ENCODE data around the gene MOGAT1. TPM values are rescaled to one million over a fixed set of nuclear protein-coding genes. Genes with fewer than 3 reads are reported as not detected.

The MOGAT1 gene
- total RNA-seq, 3 donors from 2014 or later (not counting 1 experiment from before 2014, with no cell fraction given), result not detected

- H3K36me3 Mint-ChIP-seq, result peaks cover 20% of the 10 kb centered on the region
- intact Hi-C loops (cut with micrococcal nuclease), result no loop called here
Measured at GRCh38 chr2:222623756-222624309, 47.6 kb upstream of the MOGAT1 start.

DNA sequence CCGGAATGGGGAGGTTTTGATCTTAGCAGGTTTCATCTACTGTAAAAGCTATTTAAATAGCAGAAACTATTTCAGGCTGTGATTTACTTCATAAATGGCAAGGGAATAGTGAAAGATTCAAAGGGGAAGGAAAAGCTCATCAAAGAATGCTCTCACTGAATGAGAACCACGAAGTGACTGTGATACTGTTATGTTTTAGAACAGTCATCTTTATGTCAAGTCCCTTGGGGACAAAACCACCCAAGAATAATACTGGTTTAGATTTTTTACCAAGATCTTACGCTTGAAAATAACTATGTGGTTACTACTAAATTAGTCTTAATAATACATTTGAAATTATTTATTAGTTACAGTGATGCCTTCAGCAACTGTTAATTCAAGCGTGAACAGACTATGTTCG, 43.7 kb upstream of the MOGAT1 start:
- Mint-ChIP-seq H3K4me3 (no peak overlapping the region), H3K27me3 (ENCODE audit: low read depth in 2 of 2) (no peaks in the 10 kb centered on the region), H3K36me3 (peaks cover 28% of the 10 kb centered on the region), H3K27ac (no peak overlapping the region), H3K4me1 (no peaks in the 10 kb centered on the region), H3K9me3 (no peaks in the 10 kb centered on the region)
- H3K9me3 ChIP-seq (ENCODE audit: control insufficient read depth, insufficient read depth, low read length), result no peaks in the 10 kb centered on the region
- H3K36me3 ChIP-seq (ENCODE audit: control insufficient read depth, insufficient read depth, low read length), result peaks cover 76% of the 10 kb centered on the region
- H3K4me3 ChIP-seq (ENCODE audit: low read length), result no peak overlapping the region
- no peaks in the 10 kb centered on the region for H3K4me1 ChIP-seq (ENCODE audit: control insufficient read depth, insufficient read depth, low read length)
- ATAC-seq, result no peak
- intact Hi-C loops (cut with micrococcal nuclease), result no loop called here
- no peak overlapping the region for H3K27ac ChIP-seq (ENCODE audit: low read length)
- WGBS (ENCODE audit: insufficient coverage), result 60% methylated on average over 1 of the region's 5 CpGs
- TF ChIP-seq CTCF (IDR thresholded peaks at IDR 0.05), result no peak
- DNase-seq, result no peak
- no peaks in the 10 kb centered on the region for H3K27me3 ChIP-seq (ENCODE audit: control insufficient read depth, insufficient read depth, low read length)

More at GRCh38 chr2:222623756-222624309, 47.6 kb upstream of the MOGAT1 start:
- no peak for ATAC-seq
- Histone ChIP-seq H3K27ac (ENCODE audit: low read length) (no peak overlapping the region), H3K4me3 (ENCODE audit: low read length) (no peak overlapping the region), H3K9me3 (ENCODE audit: control insufficient read depth, insufficient read depth, low read length) (no peaks in the 10 kb centered on the region), H3K27me3 (ENCODE audit: control insufficient read depth, insufficient read depth, low read length) (no peaks in the 10 kb centered on the region), H3K36me3 (ENCODE audit: control insufficient read depth, insufficient read depth, low read length) (peaks cover 57% of the 10 kb centered on the region), H3K4me1 (ENCODE audit: control insufficient read depth, insufficient read depth, low read length) (no peaks in the 10 kb centered on the region)
- no peak for DNase-seq
- Mint-ChIP-seq H3K27ac (no peak overlapping the region), H3K4me3 (no peak overlapping the region), H3K9me3 (no peaks in the 10 kb centered on the region), H3K4me1 (no peaks in the 10 kb centered on the region), H3K27me3 (ENCODE audit: low read depth in 2 of 2) (no peaks in the 10 kb centered on the region)
- no peak for TF ChIP-seq CTCF (IDR thresholded peaks at IDR 0.05)
- WGBS (ENCODE audit: insufficient coverage), result 94% methylated on average over 2 of the region's 6 CpGs

DNA sequence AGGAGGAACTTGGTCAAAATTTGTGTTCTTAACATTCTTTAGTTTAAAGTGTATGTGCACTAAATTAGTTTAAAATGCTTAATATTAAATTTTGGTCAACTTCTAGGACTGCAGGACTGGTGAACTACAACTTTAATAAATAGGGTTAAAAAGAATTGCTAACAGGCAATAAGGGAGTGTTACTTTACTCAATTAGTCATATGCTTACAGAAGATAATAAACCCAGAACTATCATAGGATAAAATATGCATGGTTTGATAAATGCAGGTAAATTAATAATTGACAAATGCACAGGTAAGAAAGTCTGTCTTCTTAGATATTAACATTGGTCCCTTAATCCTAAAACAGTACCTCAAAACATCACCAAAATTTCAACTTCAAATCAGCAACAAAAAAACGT, 36.2 kb upstream of the MOGAT1 start:
- DNase-seq (no peak), ATAC-seq (no peak)
- Histone ChIP-seq H3K36me3 (ENCODE audit: control insufficient read depth, insufficient read depth, low read length) (peaks cover 72% of the 10 kb centered on the region), H3K4me3 (ENCODE audit: low read length) (no peak overlapping the region), H3K9me3 (ENCODE audit: control insufficient read depth, insufficient read depth, low read length) (no peaks in the 10 kb centered on the region), H3K4me1 (ENCODE audit: control insufficient read depth, insufficient read depth, low read length) (no peaks in the 10 kb centered on the region), H3K27ac (ENCODE audit: low read length) (no peak overlapping the region), H3K27me3 (ENCODE audit: control insufficient read depth, insufficient read depth, low read length) (no peaks in the 10 kb centered on the region)
- Mint-ChIP-seq H3K4me3 (no peak overlapping the region), H3K36me3 (peaks cover 33% of the 10 kb centered on the region), H3K4me1 (peaks cover 0 to 6% of the 10 kb centered on the region in 2 donors), H3K9me3 (no peaks in the 10 kb centered on the region), H3K27me3 (ENCODE audit: low read depth in 2 of 2) (no peaks in the 10 kb centered on the region), H3K27ac (no peak overlapping the region)
- no peak for TF ChIP-seq CTCF (IDR thresholded peaks at IDR 0.05)
- WGBS (ENCODE audit: insufficient coverage), result 100% methylated on average over 1 of the region's 1 CpG
- intact Hi-C loops (cut with micrococcal nuclease), result no loop called here

GRCh38 chr2:222637067-222637466, 34.4 kb upstream of the MOGAT1 start:
- no peak for ATAC-seq
- peaks cover 0 to 6% of the 10 kb centered on the region in 2 donors for H3K4me1 Mint-ChIP-seq
- H3K27ac Mint-ChIP-seq, result no peak overlapping the region
- no peaks in the 10 kb centered on the region for H3K27me3 Mint-ChIP-seq (ENCODE audit: low read depth in 2 of 2)
- H3K4me3 Mint-ChIP-seq, result no peak overlapping the region
- TF ChIP-seq CTCF (IDR thresholded peaks at IDR 0.05), result no peak
- Histone ChIP-seq H3K36me3 (ENCODE audit: control insufficient read depth, insufficient read depth, low read length) (peaks cover 62% of the 10 kb centered on the region), H3K27me3 (ENCODE audit: control insufficient read depth, insufficient read depth, low read length) (no peaks in the 10 kb centered on the region), H3K27ac (ENCODE audit: low read length) (no peak overlapping the region), H3K4me3 (ENCODE audit: low read length) (no peak overlapping the region), H3K4me1 (ENCODE audit: control insufficient read depth, insufficient read depth, low read length) (no peaks in the 10 kb centered on the region), H3K9me3 (ENCODE audit: control insufficient read depth, insufficient read depth, low read length) (no peaks in the 10 kb centered on the region)
- no peak for DNase-seq
- intact Hi-C loops (cut with micrococcal nuclease), result no loop called here
- WGBS (ENCODE audit: insufficient coverage), result 100% methylated on average over 1 of the region's 1 CpG
- H3K9me3 Mint-ChIP-seq, result no peaks in the 10 kb centered on the region
- H3K36me3 Mint-ChIP-seq, result peaks cover 33% of the 10 kb centered on the region
